ENCODE measurements around the gene MYL10. TPM values are rescaled to one million over a fixed set of nuclear protein-coding genes. Genes with fewer than 3 reads are reported as not detected.

MYL10 gene
- total RNA-seq, 1 experiment from 2014 or later, result not detected

- intact Hi-C loops (cut with micrococcal nuclease), result no loop called here
- Histone ChIP-seq H3K4me3 (replicated peaks in 1 of 2; ENCODE audit: low read depth in 1 of 2, low read length in 2 of 2) (no peak overlapping the region), H2AFZ (ENCODE audit: low read depth, low read length, poor library complexity, severe bottlenecking) (no peak overlapping the region), H3K27ac (ENCODE audit: low read depth, low read length) (no peak overlapping the region), H3K9me2 (ENCODE audit: insufficient read depth) (no peaks in the 10 kb centered on the region), H3K79me2 (ENCODE audit: insufficient read depth, low read length) (no peaks in the 10 kb centered on the region), H3K4me1 (ENCODE audit: control insufficient read depth in 1 of 2, insufficient read depth in 2 of 2, low read length in 2 of 2) (peaks cover 7 to 15% of the 10 kb centered on the region in 2 experiments; a peak in 3 of 4 replicates), H3K36me3 (ENCODE audit: control insufficient read depth in 1 of 2, insufficient read depth in 2 of 2, low read length in 2 of 2) (no peaks in the 10 kb centered on the region), H3K9ac (ENCODE audit: low read length) (no peak overlapping the region), H3K4me2 (ENCODE audit: low read length) (no peak overlapping the region), H4K20me1 (ENCODE audit: insufficient read depth) (no peaks in the 10 kb centered on the region), H3K27me3 (ENCODE audit: insufficient read depth, low read length) (no peaks in the 10 kb centered on the region), H3K9me3 (ENCODE audit: control insufficient read depth in 1 of 2, insufficient read depth in 1 of 2, low read depth in 1 of 2, low read length in 2 of 2) (no peaks in the 10 kb centered on the region)
- no peak for ATAC-seq
- POLR2A ChIA-PET, result no interaction called here
- TF ChIP-seq CBX3 (IDR thresholded peaks at IDR 0.05; ENCODE audit: low read depth) (no peak), ELF1 (IDR thresholded peaks at IDR 0.05; ENCODE audit: borderline replicate concordance, low read depth) (no peak), YY1 (IDR thresholded peaks at IDR 0.05; ENCODE audit: extremely low read depth, insufficient replicate concordance, low read depth, low read length) (no peak), CEBPB (IDR thresholded peaks at IDR 0.05; ENCODE audit: low read depth) (no peak), POLR2AphosphoS5 (IDR thresholded peaks at IDR 0.05; ENCODE audit: low read depth, low read length) (no peak), SIN3A (IDR thresholded peaks at IDR 0.05; ENCODE audit: low read depth) (no peak), ZNF274 (IDR thresholded peaks at IDR 0.05; ENCODE audit: low read depth, low read length) (no peak), EZH2phosphoT487 (IDR thresholded peaks at IDR 0.05; ENCODE audit: borderline replicate concordance) (no peak), POLR2A (IDR thresholded peaks at IDR 0.05; ENCODE audit: borderline replicate concordance, extremely low read depth, insufficient read depth, insufficient read length) (no peak), RAD21 (IDR thresholded peaks at IDR 0.05; ENCODE audit: low read depth) (no peak), FOSL1 (IDR thresholded peaks at IDR 0.05; ENCODE audit: low read depth) (no peak), CTCF (IDR thresholded peaks at IDR 0.05 in 2 of 3, conservative IDR thresholded peaks at IDR 0.05 in 1 of 3; ENCODE audit: borderline replicate concordance in 1 of 3, insufficient read depth in 1 of 3, low read depth in 2 of 3, low read length in 2 of 3) (no peak), TCF7L2 (IDR thresholded peaks at IDR 0.05; ENCODE audit: borderline replicate concordance, extremely low read depth, insufficient read depth, insufficient read length) (no peak), EZH2 (IDR thresholded peaks at IDR 0.05) (no peak), JUND (IDR thresholded peaks at IDR 0.05) (no peak)
- no TSS peak for BruUV-seq (replicated peaks)
- CTCF ChIA-PET, result no interaction called here
- no peak for DNase-seq (ENCODE audit: low read depth, low spot score)
- RAD21 ChIA-PET (ENCODE audit: low non-redundant PET in 1 of 2, low total read pairs in 2 of 2, uncharacterized antibody in 2 of 2, unreplicated experiment in 2 of 2), result no interaction called here
Measured at GRCh38 chr7:101593556-101593955, 35.5 kb downstream of the MYL10 start.
